Right lung (tissue), 5 donors: ENCODE data around the gene CD81. TPM values are rescaled to one million over a fixed set of nuclear protein-coding genes. Genes with fewer than 3 reads are reported as not detected.
"Not testable (repeated sequence)": the region's sequence is repeated elsewhere in the genome, so short reads cannot be mapped to it uniquely, and the experiment has no call there.

ENCODE experiments used
- DNase-seq, 2 donors: peaks; one replicate each; pipeline ENCODE4 v3.0.0-alpha.2; 2013
- polyA plus RNA-seq, 5 donors: library from polyadenylated mRNA; unstranded; fragments of 120-200 nt; gene quantifications; one replicate each; pipeline versions ENCODE4 v1.2.1 to v1.2.3, GENCODE V29; 2013; ENCODE audit warnings: inconsistent platforms in 1 of 5, low replicate concordance in 1 of 5; ENCODE audit not compliant: insufficient read length in 5 of 5, insufficient read depth in 1 of 5

The CD81 gene
- polyA plus RNA-seq, 5 donors: 530 to 861 (median 656) TPM

GRCh38 chr11:2347308-2347830 is 29.7 kb upstream of the CD81 start:
- DNase-seq: no peak

- DNase-seq: no peak
Observed at GRCh38 chr11:2348986-2349385, 28.1 kb upstream of the CD81 start.

DNA sequence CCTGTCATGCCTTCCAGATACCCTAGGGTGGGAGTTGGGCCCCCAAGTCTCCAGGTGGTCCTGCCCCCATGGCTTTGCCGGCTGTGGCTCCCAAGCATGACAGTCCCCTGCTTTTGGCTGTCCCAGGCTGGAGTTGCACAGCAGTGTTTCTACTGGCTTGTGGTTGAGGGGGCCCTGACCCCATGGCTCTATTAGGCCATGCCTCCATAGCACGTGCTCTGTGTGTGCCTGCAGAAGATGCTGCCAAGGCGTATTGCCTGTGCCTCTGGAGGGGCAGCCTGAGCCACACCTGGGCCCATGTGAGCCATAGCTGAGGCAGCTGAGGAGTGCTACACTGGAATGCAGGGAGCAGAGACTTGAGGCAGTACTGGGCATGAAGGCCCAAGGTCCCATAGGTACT is 25.4 kb upstream of the CD81 start:
- DNase-seq: no peak

DNA sequence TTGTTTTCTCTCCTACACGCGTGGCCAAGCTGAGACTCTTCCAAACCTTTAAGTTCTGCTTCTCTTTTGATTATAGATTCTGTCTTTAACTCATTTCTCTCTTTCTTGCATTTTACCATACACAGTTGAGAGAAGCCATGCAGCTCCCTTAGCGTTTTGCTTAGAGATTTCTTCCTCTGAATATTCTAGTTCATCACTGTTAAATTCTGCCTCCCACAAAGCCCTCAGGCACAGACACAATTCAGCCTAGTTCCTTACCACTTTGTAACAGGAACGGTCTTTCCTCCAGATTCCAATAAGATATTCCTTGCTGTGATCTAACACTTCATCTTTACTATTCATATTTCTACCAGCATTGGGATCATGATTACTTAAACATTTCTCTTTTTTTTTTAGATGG is 24.7 kb upstream of the CD81 start:
- no peak for DNase-seq

DNA sequence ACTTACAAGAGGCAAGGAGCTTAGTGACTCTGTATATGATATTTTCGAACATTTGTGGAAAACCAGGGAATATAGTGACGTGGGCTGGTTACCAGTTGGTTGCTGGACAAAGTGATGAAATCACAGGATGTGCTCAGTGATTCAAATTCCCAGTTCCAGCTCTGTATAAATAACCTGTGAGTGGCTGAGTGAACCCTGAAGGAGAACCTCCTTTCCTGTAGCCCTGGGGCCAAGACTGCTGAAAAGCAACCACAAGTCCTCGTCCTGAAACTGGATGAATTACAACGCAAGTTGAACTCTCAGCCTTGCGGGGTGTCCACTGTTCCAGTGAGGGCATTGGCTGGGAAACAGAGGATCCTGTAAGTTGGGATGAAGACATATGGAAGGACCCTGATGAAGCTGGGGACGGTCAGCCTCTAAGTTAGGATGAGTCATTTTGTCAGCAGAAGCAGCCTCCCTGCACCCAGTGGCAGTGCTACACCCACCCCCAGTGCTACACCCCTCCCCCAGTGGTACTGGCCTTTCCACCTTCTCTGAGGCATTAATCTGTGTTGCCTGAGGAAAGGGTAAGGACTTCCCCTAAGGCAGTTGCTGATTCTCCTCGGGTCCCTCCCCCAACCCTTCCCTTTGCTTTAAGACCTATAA is 22.0 kb upstream of the CD81 start:
- no peak for DNase-seq

DNA sequence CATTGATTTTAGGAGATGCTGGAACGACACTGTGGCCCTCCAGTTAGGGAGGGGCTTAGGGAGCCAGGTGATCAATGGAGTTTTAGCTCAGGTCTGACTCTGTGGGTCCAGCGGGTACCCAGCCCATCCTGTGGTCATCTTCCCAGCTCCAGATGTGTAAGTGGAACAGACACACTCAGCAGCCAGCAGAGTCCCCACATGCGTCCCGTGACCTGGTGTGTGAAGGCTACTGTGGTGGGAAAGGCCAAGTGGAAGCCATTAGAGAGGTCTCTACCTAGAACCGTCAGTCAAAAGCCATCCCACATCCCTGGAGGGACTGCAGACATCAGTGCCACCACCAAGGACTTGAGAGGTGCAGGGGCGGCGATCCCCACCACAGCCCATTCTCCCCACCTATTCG is 19.9 kb upstream of the CD81 start:
- DNase-seq: no peak

- DNase-seq: not testable (repeated sequence)
Observed at GRCh38 chr11:2357651-2358050, 19.5 kb upstream of the CD81 start.

DNA sequence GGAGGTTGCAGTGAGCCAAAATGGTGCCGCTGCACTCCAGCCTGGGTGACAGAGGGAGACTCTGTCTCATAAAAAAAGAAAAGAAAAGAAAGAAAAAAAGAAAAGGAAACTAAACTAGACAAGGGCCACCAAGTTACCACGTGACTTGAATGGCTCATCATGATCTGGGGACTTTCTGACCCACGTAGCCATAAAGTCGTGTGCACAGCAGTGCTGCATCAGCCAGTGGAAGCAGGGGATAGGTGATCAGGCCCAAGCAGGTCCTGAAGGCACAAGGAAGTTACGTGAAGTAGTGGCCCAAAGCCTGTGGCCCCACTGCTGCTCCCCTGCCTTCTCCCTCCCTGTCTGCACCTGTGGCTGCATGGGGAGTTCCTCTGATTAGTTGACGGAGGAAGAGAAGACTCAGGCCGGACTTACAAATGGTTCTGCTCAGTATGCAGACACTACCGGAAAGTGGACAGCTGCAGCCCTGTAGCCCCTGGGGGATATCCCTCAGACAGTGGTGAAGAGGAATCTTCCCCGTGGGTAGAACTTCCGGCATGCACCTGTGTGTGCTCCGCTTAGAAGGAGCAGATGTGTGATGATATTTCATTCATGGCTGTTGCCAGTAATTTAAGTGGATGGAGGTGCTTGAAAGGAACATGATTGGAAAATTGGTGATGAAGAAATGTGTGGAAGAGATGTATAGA is 18.2 kb upstream of the CD81 start:
- DNase-seq: no peak

GRCh38 chr11:2359557-2359956 is 17.6 kb upstream of the CD81 start:
- no peak for DNase-seq

GRCh38 chr11:2360081-2360642 is 16.9 kb upstream of the CD81 start:
- DNase-seq: no peak

DNA sequence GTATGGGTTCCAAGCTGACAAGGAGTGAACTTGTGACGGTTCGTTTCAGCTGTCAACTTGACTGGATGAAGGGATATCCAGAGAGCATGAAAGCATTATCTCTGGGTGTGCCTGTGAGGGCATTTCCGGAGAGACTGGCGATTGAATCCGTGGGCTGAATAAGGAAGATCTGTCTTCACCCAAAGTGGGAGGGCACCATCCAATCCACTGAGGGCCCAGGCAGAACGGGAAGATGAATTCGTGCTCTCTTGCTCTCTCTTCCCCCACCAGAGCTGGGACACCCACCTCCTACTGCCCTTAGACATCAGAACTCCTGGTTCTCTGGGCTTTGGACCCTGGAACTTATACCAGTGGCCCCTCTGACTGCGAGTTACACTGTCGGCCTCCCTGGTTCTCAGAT is 15.5 kb upstream of the CD81 start:
- DNase-seq: no peak

DNA sequence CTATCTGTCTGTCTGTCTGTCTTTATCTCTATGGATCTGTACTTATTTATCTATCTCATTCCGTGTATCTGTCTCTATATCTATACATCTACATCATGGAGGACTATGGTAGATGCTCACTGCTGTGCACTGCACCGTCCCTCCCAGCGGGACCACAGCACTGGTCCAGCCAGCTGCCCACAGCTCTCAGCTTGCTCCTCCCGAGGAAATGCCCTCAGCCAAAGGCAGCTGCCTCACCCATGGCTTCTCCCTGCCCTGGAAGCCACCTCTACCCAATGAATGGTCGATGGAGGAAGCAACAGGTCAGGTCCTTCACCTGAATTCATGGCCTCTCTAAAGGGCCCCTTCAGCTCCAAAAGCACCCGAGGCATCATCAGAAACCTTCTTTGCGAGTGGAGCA is 14.7 kb upstream of the CD81 start:
- DNase-seq: no peak

GRCh38 chr11:2363130-2363529 is 14.0 kb upstream of the CD81 start:
- DNase-seq: no peak

DNA sequence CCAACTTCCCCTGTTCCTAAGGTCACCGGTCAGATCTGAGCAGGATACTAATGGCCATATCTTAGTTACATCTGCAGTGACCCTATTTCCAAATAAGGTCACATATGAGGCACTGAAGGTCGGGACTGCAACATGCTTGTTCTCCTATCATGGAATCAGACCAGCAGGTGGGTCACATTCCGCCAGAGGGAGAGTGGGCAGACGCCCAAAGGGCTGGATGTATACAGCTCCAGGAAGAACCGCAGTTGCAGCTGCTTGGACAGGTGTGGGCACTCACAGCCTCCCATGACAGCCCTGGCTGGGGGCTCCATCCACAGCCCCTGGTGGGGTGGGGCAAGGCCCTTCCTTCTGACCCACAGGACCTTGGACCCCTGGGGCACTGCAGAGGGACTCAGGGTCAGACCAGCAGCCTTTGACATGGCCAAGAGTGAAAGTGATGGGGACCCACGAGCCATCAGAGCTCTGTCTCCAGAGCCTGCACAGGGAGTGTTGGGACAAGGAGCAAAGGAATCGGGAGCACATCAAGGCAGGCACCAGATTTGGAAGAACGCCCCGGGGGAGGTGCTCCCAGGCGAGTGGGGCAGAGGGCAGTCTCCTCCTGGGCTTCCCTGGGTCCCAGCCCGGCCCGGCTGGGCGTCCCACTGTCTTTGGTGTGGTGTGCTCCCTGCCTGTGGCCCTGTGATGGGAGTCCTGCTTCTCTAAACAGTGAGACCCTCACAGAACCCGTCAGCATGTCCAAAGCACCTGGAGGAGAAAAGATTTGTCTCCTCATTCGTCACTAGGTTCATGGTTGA is 13.3 kb upstream of the CD81 start:
- no peak for DNase-seq

- DNase-seq: not testable (repeated sequence)
Observed at GRCh38 chr11:2364386-2364785, 12.7 kb upstream of the CD81 start.

GRCh38 chr11:2365571-2366210 is 11.4 kb upstream of the CD81 start:
- DNase-seq: no peak

GRCh38 chr11:2366276-2366675 is 10.8 kb upstream of the CD81 start:
- DNase-seq: no peak

DNA sequence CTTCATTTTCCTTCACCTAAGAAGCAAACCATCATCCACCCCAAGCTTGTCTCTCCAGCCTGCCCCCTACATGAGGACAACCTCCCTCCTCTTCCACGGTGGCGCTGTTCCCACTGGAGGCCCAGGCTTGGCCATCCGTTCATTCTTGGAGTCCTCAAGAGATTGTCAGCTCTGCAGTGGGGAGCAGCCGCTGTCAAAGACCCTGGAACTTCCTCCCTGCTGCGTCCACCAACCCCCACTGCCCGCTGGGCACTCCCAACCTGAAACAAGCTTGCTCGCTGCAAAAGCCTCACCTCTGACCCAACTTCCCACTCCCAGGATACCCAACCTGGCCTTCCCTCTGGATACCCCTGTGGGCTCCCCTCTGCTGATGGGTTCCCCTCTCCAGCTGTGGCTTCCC is 10.4 kb upstream of the CD81 start:
- no peak for DNase-seq

DNA sequence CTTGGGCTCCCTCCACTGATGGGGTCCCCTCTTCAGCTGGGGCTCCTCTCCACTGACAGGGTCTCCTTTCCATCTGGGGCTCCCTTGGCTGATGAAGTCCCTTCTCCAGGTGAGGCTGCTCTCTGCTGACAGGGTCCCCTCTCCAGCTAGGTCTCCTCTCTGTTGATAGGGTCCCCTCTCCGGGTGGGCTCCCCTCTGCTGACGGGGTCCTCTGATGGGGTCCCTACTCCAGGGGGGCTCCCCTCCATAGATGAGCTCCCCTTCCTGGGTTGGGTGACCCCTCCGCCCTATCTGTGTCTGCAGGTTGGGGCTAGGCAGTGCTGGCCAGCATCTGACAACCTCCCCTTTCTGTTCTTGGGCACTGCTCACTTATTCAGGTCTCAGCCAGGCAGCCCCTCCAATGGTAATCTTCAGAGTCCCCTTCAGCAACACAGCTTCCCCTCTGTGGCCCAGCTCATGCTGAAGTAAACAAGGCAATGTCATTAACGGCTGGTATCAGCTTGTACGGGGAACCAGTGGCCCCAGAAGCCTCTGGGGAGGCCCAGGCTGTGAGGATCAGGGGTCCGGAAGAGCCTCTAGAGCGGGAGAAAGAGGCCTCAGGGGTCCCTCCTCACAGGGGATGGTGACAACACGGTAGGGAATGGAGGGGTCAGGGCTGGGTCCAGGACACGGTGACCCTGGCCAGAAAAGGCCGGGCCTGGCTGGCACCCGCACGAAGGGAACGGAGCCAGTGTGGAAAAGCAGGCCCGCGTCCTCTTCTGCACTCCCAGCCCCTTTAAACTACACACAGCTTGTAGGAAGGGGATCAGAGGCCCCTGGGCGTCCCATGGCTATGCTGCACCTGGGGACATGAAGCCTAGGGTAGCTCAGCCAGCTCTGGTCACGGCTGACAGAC is 9.6 kb upstream of the CD81 start:
- DNase-seq: no peak

DNA sequence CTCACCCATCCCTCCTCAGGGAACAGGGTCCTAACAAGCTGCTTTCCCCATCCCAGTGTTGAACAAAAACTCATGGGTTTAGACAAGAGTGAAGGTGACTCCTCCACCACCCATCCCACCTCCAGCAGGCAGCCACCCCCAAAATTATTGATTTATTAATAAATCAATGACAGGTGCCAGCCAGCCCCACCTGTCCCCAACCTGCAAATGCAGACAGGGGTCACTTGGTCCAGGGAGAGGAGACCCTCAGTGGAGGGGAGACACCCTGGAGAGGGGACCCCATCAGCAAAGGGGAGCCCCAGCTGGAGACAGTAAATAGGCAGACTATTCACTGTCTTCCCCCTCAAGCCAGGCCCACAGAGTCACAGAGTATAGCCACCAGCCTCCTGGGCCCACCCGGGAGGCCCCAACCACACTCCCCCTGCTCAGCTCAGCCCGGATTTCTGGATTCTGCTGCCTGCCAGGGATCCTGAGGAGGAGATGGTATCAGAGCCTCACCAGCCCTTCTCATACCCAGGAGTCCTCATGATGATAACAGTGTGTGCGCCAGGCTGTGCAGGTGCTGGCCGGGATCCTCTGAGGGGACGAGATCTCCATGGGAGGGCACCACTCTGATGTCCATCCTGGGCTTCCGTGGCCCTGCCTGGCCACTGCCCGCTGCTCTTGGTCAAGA is 8.8 kb upstream of the CD81 start:
- DNase-seq: no peak
